Heart right ventricle (tissue), 16 donors: ENCODE results near the gene THAP8. TPM values are rescaled to one million over a fixed set of nuclear protein-coding genes. Genes with fewer than 3 reads are reported as not detected.

Source experiments
- ATAC-seq, 8 donors: fragments of 200-7000 bp; cut with Tn5 transposase; one replicate each; pipeline ENCODE4 v1.9.1; 2020; ENCODE audit warnings: mild to moderate bottlenecking in 8 of 8, moderate library complexity in 8 of 8, moderate number of reproducible peaks in 1 of 8
- DNase-seq, 2 donors: peaks; one replicate each; pipeline ENCODE4 v3.0.0-alpha.2; 2020
- H3K27ac ChIP-seq, 10 donors: fragments of 200-600 bp; sonication (generic) in 2 of 10; one replicate each; pipeline versions ENCODE4 v1.5.0 to v1.8.0; 2020 to 2022; ENCODE audit warnings: mild to moderate bottlenecking in 3 of 10
- H3K27me3 ChIP-seq, 7 donors: fragments of 200-600 bp; one replicate each; pipeline ENCODE4 v1.8.0; 2021 to 2022; ENCODE audit warnings: mild to moderate bottlenecking in 2 of 7
- H3K36me3 ChIP-seq, 9 donors: fragments of 200-600 bp; sonication (generic) in 1 of 9; one replicate each; pipeline versions ENCODE4 v1.5.0 to v1.8.0; 2020 to 2022; ENCODE audit warnings: mild to moderate bottlenecking in 2 of 9
- H3K4me1 ChIP-seq, 9 donors: fragments of 200-600 bp; sonication (generic) in 1 of 9; one replicate each; pipeline versions ENCODE4 v1.5.0 to v1.8.0; 2020 to 2022; ENCODE audit warnings: mild to moderate bottlenecking in 4 of 9
- H3K4me3 ChIP-seq, 10 donors: fragments of 200-600 bp; sonication (generic) in 2 of 10; one replicate each; pipeline versions ENCODE4 v1.5.0 to v1.8.0; 2020 to 2022; ENCODE audit warnings: mild to moderate bottlenecking in 7 of 10, moderate library complexity in 2 of 10
- H3K9me3 ChIP-seq, 11 donors: fragments of 200-600 bp in 10 of 11; sonication (generic) in 2 of 11; one replicate each; pipeline versions ENCODE4 v1.5.0 to v1.8.0; 2013 to 2022; ENCODE audit warnings: mild to moderate bottlenecking in 2 of 11, control low read depth in 1 of 11, moderate library complexity in 1 of 11
- CTCF ChIP-seq, 9 donors: fragments of 200-600 bp; sonication (generic) in 2 of 9; IDR thresholded peaks; one replicate each; pipeline versions ENCODE4 v1.5.0 to v1.8.0; 2021 to 2022; ENCODE audit warnings: antibody characterized with exemption in 9 of 9, mild to moderate bottlenecking in 5 of 9, moderate library complexity in 1 of 9
- WGBS, 2 donors: extraction: QIAGEN DNeasy Blood & Tissue Kit; methylation state at CpG; one replicate each; pipeline ENCODE4 v1.1.7; 2013; ENCODE audit warnings: inconsistent platforms in 1 of 2; 5-methylcytosine and 5-hydroxymethylcytosine counted together
- intact Hi-C, 10 donors: fragments of 100-400 bp; cut with DNase I; formaldehyde crosslinking; loops; one replicate each; pipeline versions ENCODE4 v1.11.1 to v1.14.2; 2022
- polyA plus RNA-seq, 2 donors: library from polyadenylated mRNA; stranded (reverse); fragments of 200-250 nt; gene quantifications; one replicate each; pipeline ENCODE4 v1.2.3, GENCODE V29; 2013
- total RNA-seq, 10 donors: library from RNA; stranded (reverse); fragmentation: NEBNext Ultra II Directional in 3 of 10; extraction: Animal tissue kit (Norgen Biotek cat#: 25700) in 3 of 10; gene quantifications; one replicate each; pipeline versions ENCODE4 v1.2.1 to v1.2.4, GENCODE V29; 2021 to 2023
- donor health status: Arrhythmogenic right ventricular cardiomyopathy.
- donor health status: ischemic (EF 13 %, LVEDD 7.1; RV severe dilation, severe dysfunction).
- donor health status: healthy with polysubstance abuse.
- donor health status: DM: no; HTN: yes; CAD: no.
- donor health status: DM: no; HTN: no; CAD: no.
- donor health status: ischemic (EF 25% LVEDD 6.9; RV normal size, moderate dysfunction).
- donor health status: ischemic (EF 25% LVEDD 5.7; RV mildly dilated, moderate dysfunction).
- donor health status: healthy.
- donor health status: DM: yes; HTN: yes; CAD: no.
- donor health status: Ischemic cardiomyopathy.
- donor health status: ischemic (EF 35%, LVEDD 5.7; RV mildly dilated, moderate dysfunction).
- donor health status: nonischemic (EF 11% LVEDD 7.7; RV severe dilation, severe dysfunction).
- donor health status: DM: yes; HTN: yes; CAD: no.
- donor health status: PGD.
- donor health status: ischemic (EF 29% LVEDD 5.4; RV normal size, mild dysfunction).
- donor health status: nonischemic (EF 23%, LVEDD 6.1; RV moderate dilation, normal function).

THAP8 gene
- total and polyA plus RNA-seq, 12 donors = 2.7 to 7.7 (median 4.5) TPM

- intact Hi-C loops = loop anchor here in 3 of 10 donors (5.0 to 10.0 kb wide), 3 partner anchors 35 to 107 kb away; partner anchors contain the start of genes OVOL3 (in 1 of the 3), POLR2I (in 1 of the 3) and TBCB (in 1 of the 3)
- Histone ChIP-seq H3K27me3 (no peaks in the 10 kb centered on the region), H3K4me1 (peaks cover 0 to 9% (median 0%) of the 10 kb centered on the region in 9 donors), H3K36me3 (peaks cover 0 to 39% (median 0%) of the 10 kb centered on the region in 9 donors), H3K9me3 (no peaks in the 10 kb centered on the region), H3K4me3 (no peak overlapping the region), H3K27ac (no peak overlapping the region)
- no peak for TF ChIP-seq CTCF (IDR thresholded peaks at IDR 0.05)
- DNase-seq = no peak
- ATAC-seq = no peak
- 96 to 97% methylated on average over 11 of the region's 11 CpGs for WGBS, 2 donors
Observed at GRCh38 chr19:36067681-36068080, 13.6 kb upstream of the THAP8 start.

GRCh38 chr19:36064826-36065225, 10.7 kb upstream of the THAP8 start:
- intact Hi-C loops = loop anchor here in 7 of 10 donors (5.0 to 10.0 kb wide), 6 partner anchors 37 to 110 kb away; partner anchors contain the start of genes OVOL3 (in 3 of the 7), POLR2I (in 3 of the 7) and TBCB (in 1 of the 7)
- no peak for DNase-seq
- no peak for TF ChIP-seq CTCF (IDR thresholded peaks at IDR 0.05)
- Histone ChIP-seq H3K36me3 (peaks cover 0 to 40% (median 0%) of the 10 kb centered on the region in 9 donors), H3K27me3 (no peaks in the 10 kb centered on the region), H3K27ac (no peak overlapping the region), H3K9me3 (no peaks in the 10 kb centered on the region), H3K4me1 (no peaks in the 10 kb centered on the region), H3K4me3 (no peak overlapping the region)
- no peak for ATAC-seq
- WGBS, 2 donors = 94 to 96% methylated on average over 8 of the region's 8 CpGs

GRCh38 chr19:36061367-36061766, 7.3 kb upstream of the THAP8 start:
- intact Hi-C loops = loop anchor here in 9 of 10 donors (2.0 to 10.0 kb wide), 6 partner anchors 51 to 113 kb away; partner anchors contain the start of genes OVOL3 (in 3 of the 9), POLR2I (in 3 of the 9) and TBCB (in 1 of the 9)
- TF ChIP-seq CTCF (IDR thresholded peaks at IDR 0.05) = no peak
- ATAC-seq = no peak
- whole genome bisulfite sequencing, 2 donors = 97 to 100% methylated on average over 2 of the region's 2 CpGs
- Histone ChIP-seq H3K4me1 (no peaks in the 10 kb centered on the region), H3K4me3 (no peak overlapping the region), H3K9me3 (no peaks in the 10 kb centered on the region), H3K27ac (no peak overlapping the region), H3K36me3 (peaks cover 0 to 25% (median 0%) of the 10 kb centered on the region in 9 donors), H3K27me3 (no peaks in the 10 kb centered on the region)
- no peak for DNase-seq

- peak in 8 of 9 donors; percentile 38 to 70 (median 61) for TF ChIP-seq CTCF (IDR thresholded peaks at IDR 0.05)
- H3K27ac ChIP-seq = no peak overlapping the region
- H3K4me3 ChIP-seq = no peak overlapping the region
- intact Hi-C loops = loop anchor here in 9 of 10 donors (2.0 to 10.0 kb wide), 6 partner anchors 52 to 114 kb away; partner anchors contain the start of genes OVOL3 (in 3 of the 9), POLR2I (in 3 of the 9) and TBCB (in 1 of the 9)
- H3K4me1 ChIP-seq = peaks cover under 1 to 7% (median 3%) of the 10 kb centered on the region in 9 donors
- WGBS, 2 donors = 76 to 81% methylated on average over 4 of the region's 4 CpGs
- peak; percentile 16 to 54 for DNase-seq
- ATAC-seq = peak; percentile 45 to 89 (median 83)
- no peaks in the 10 kb centered on the region for H3K27me3 ChIP-seq
- peaks cover 0 to 18% (median 0%) of the 10 kb centered on the region in 9 donors for H3K36me3 ChIP-seq
- H3K9me3 ChIP-seq = no peaks in the 10 kb centered on the region
Observed at GRCh38 chr19:36060430-36060829, 6.3 kb upstream of the THAP8 start.
